Mucosa of stomach (tissue), 1 donor: ENCODE data around the gene RCL1.

Source experiments
- H3K27me3 ChIP-seq: one replicate; pipeline ENCODE4 v1.7.0; 2013; ENCODE audit warnings: mild to moderate bottlenecking, low read length; ENCODE audit not compliant: control insufficient read depth, insufficient read depth
- H3K36me3 ChIP-seq: one replicate; pipeline ENCODE4 v1.7.0; 2013; ENCODE audit warnings: low read length; ENCODE audit not compliant: control insufficient read depth, insufficient read depth
- H3K4me1 ChIP-seq: one replicate; pipeline ENCODE4 v1.7.0; 2013; ENCODE audit warnings: mild to moderate bottlenecking, low read length; ENCODE audit not compliant: control insufficient read depth, insufficient read depth
- H3K4me3 ChIP-seq: one replicate; pipeline ENCODE4 v1.7.0; 2013; ENCODE audit warnings: low read length
- H3K9ac ChIP-seq: one replicate; pipeline ENCODE4 v1.7.0; 2013; ENCODE audit warnings: mild to moderate bottlenecking, low read length, moderate library complexity
- H3K9me3 ChIP-seq: one replicate; pipeline ENCODE4 v1.7.0; 2013; ENCODE audit warnings: mild to moderate bottlenecking, low read length, moderate library complexity; ENCODE audit not compliant: control insufficient read depth
- donor health status: Pancreatic carcinoma.

Gene RCL1

GRCh38 chr9:4857163-4857810, 64.5 kb downstream of the RCL1 start:
- H3K9ac ChIP-seq: no peak overlapping the region
- peaks cover 14% of the 10 kb centered on the region for H3K4me1 ChIP-seq
- no peaks in the 10 kb centered on the region for H3K27me3 ChIP-seq
- no peaks in the 10 kb centered on the region for H3K9me3 ChIP-seq
- no peak overlapping the region for H3K4me3 ChIP-seq
- H3K36me3 ChIP-seq: no peaks in the 10 kb centered on the region

GRCh38 chr9:4859035-4859434, 66.3 kb downstream of the RCL1 start:
- Histone ChIP-seq H3K9ac (no peak overlapping the region), H3K36me3 (no peaks in the 10 kb centered on the region), H3K9me3 (no peaks in the 10 kb centered on the region), H3K27me3 (no peaks in the 10 kb centered on the region), H3K4me3 (no peak overlapping the region), H3K4me1 (peaks cover 15% of the 10 kb centered on the region)

GRCh38 chr9:4860383-4860782, 67.6 kb downstream of the RCL1 start:
- Histone ChIP-seq H3K9me3 (no peaks in the 10 kb centered on the region), H3K9ac (no peak overlapping the region), H3K4me3 (no peak overlapping the region), H3K27me3 (no peaks in the 10 kb centered on the region), H3K4me1 (peaks cover 15% of the 10 kb centered on the region), H3K36me3 (no peaks in the 10 kb centered on the region)

GRCh38 chr9:4861145-4861544, 68.4 kb downstream of the RCL1 start:
- no peaks in the 10 kb centered on the region for H3K9me3 ChIP-seq
- no peaks in the 10 kb centered on the region for H3K27me3 ChIP-seq
- H3K4me1 ChIP-seq: peaks cover 15% of the 10 kb centered on the region
- no peak overlapping the region for H3K9ac ChIP-seq
- H3K36me3 ChIP-seq: no peaks in the 10 kb centered on the region
- no peak overlapping the region for H3K4me3 ChIP-seq

GRCh38 chr9:4861736-4862451, 69.2 kb downstream of the RCL1 start:
- Histone ChIP-seq H3K9ac (no peak overlapping the region), H3K4me1 (peaks cover 15% of the 10 kb centered on the region), H3K4me3 (no peak overlapping the region), H3K36me3 (no peaks in the 10 kb centered on the region), H3K27me3 (no peaks in the 10 kb centered on the region), H3K9me3 (no peaks in the 10 kb centered on the region)

GRCh38 chr9:4862506-4863250, 69.9 kb downstream of the RCL1 start:
- H3K36me3 ChIP-seq: no peaks in the 10 kb centered on the region
- H3K27me3 ChIP-seq: no peaks in the 10 kb centered on the region

GRCh38 chr9:4864234-4864661, 71.5 kb downstream of the RCL1 start:
- Histone ChIP-seq H3K36me3 (no peaks in the 10 kb centered on the region), H3K9ac (no peak overlapping the region), H3K27me3 (no peaks in the 10 kb centered on the region), H3K4me3 (no peak overlapping the region), H3K4me1 (peaks cover 15% of the 10 kb centered on the region), H3K9me3 (no peaks in the 10 kb centered on the region)

More at GRCh38 chr9:4862506-4863250, 69.9 kb downstream of the RCL1 start:
- Histone ChIP-seq H3K9me3 (no peaks in the 10 kb centered on the region), H3K4me1 (peaks cover 15% of the 10 kb centered on the region), H3K4me3 (no peak overlapping the region), H3K9ac (no peak overlapping the region)

GRCh38 chr9:4864698-4865097, 72.0 kb downstream of the RCL1 start:
- Histone ChIP-seq H3K9ac (no peak overlapping the region), H3K27me3 (no peaks in the 10 kb centered on the region), H3K4me1 (peaks cover 15% of the 10 kb centered on the region), H3K9me3 (no peaks in the 10 kb centered on the region), H3K36me3 (no peaks in the 10 kb centered on the region), H3K4me3 (no peak overlapping the region)

GRCh38 chr9:4865681-4866080, 72.9 kb downstream of the RCL1 start:
- no peak overlapping the region for H3K9ac ChIP-seq
- no peaks in the 10 kb centered on the region for H3K36me3 ChIP-seq
- no peaks in the 10 kb centered on the region for H3K27me3 ChIP-seq
- H3K4me1 ChIP-seq: peaks cover 15% of the 10 kb centered on the region
- H3K9me3 ChIP-seq: no peaks in the 10 kb centered on the region
- no peak overlapping the region for H3K4me3 ChIP-seq

GRCh38 chr9:4866239-4866969, 73.7 kb downstream of the RCL1 start:
- Histone ChIP-seq H3K9ac (no peak overlapping the region), H3K4me1 (peaks cover 10% of the 10 kb centered on the region), H3K27me3 (no peaks in the 10 kb centered on the region), H3K36me3 (no peaks in the 10 kb centered on the region), H3K4me3 (no peak overlapping the region), H3K9me3 (no peaks in the 10 kb centered on the region)

GRCh38 chr9:4873066-4873465, 80.3 kb downstream of the RCL1 start:
- Histone ChIP-seq H3K4me1 (no peaks in the 10 kb centered on the region), H3K36me3 (no peaks in the 10 kb centered on the region), H3K9me3 (no peaks in the 10 kb centered on the region), H3K9ac (no peak overlapping the region), H3K27me3 (no peaks in the 10 kb centered on the region), H3K4me3 (no peak overlapping the region)
